Transverse colon (tissue), 3 donors: Measurements from ENCODE around the gene LRFN2.

ENCODE experiments used
- EP300 ChIP-seq: sonication (generic); formaldehyde crosslinking; IDR thresholded peaks from one replicate; pipeline ENCODE4 v1.6.1; 2017; ENCODE audit warnings: antibody characterized with exemption, low read depth
- POLR2A ChIP-seq: fragments of 450-650 bp; IDR thresholded peaks from one replicate; pipeline ENCODE4 v1.6.1; 2016; ENCODE audit warnings: antibody characterized with exemption, mild to moderate bottlenecking, moderate library complexity
- TF ChIP-seq, protein P1 (sequence below), 5 experiments: fragments of 200-600 bp in 3 of 5; fragments of 450-650 bp in 2 of 5; sonication (generic) in 3 of 5; IDR thresholded peaks; 1 replicate in 2 of 5; 2 replicates in 3 of 5; pipeline ENCODE4 v1.5.1; 2016 to 2017; ENCODE audit warnings: antibody characterized with exemption in 5 of 5, inconsistent platforms in 3 of 5, mild to moderate bottlenecking in 2 of 5, moderate library complexity in 1 of 5

DNA sequence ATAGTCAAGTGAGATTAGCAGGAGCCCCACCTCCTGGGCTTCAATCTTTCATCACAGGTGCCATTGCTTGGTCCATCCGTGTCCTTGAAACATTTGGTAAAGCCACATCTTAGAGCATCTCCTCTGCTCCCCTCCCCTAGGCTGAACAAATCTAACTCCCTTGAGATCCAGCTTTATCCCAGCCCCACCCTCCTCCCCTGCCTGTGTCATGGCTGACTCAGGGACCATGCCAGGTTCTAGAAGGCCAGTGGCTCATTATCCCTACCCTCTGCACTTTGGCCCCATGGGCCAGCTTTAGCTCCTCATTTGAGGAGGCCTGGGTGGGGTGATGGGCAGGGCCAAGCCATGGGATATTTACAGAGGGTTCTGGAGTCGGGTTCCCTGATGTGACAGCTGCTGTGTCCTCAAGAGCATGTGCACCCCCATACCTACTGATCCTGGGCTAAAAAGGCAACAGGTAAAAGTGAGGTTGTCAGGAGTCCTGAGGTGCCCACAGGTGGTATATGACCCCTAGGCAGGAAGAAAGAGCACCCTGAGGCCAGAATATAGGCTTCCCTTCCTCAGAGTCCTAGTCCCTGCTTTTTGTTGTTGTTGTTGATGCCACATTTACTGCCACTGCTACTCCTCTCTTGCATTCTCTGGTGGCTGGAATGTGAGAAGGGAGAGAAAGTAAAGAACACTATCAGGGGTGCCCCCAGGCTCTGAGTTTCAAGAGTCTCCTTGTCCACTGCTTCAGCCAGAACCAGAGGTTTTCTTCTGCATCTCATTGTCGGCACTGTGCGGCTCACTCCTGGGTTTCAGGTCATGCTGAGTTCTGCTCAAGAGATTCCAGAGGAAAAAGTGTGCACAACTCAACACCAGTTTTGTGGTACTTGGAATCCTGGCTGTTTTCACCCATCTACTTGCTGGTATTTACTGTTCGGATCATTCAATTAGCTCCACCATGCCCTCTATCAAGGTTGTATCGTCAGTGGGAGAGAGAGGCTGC lies 228.4 kb downstream of the LRFN2 start:
- TF ChIP-seq, protein P1, sequence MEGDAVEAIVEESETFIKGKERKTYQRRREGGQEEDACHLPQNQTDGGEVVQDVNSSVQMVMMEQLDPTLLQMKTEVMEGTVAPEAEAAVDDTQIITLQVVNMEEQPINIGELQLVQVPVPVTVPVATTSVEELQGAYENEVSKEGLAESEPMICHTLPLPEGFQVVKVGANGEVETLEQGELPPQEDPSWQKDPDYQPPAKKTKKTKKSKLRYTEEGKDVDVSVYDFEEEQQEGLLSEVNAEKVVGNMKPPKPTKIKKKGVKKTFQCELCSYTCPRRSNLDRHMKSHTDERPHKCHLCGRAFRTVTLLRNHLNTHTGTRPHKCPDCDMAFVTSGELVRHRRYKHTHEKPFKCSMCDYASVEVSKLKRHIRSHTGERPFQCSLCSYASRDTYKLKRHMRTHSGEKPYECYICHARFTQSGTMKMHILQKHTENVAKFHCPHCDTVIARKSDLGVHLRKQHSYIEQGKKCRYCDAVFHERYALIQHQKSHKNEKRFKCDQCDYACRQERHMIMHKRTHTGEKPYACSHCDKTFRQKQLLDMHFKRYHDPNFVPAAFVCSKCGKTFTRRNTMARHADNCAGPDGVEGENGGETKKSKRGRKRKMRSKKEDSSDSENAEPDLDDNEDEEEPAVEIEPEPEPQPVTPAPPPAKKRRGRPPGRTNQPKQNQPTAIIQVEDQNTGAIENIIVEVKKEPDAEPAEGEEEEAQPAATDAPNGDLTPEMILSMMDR (IDR thresholded peaks at IDR 0.05), result no peak
- TF ChIP-seq EP300 (no peak), POLR2A (no peak)
